ENCODE data around the gene OR6T1.

The OR6T1 gene

GRCh38 chr11:123943738-123944137 is at the start of gene OR6T1:
Gene OR6T1 (minus strand): TSS chr11:123943838. CDS start chr11:123943838, 0 bp downstream.
- Mint-ChIP-seq H3K36me3 (ENCODE audit: low read depth) (no peaks in the 10 kb centered on the region), H3K27me3 (peaks cover 3% of the 10 kb centered on the region), H3K27ac (no peak within 1 kb of the TSS), H3K4me1 (ENCODE audit: low read depth) (no peaks in the 10 kb centered on the region), H3K9me3 (peaks cover 7% of the 10 kb centered on the region), H3K4me3 (no peak within 1 kb of the TSS)

GRCh38 chr11:123979311-123979710 is 35.7 kb upstream of the OR6T1 start:
- H3K9me3 Mint-ChIP-seq = no peaks in the 10 kb centered on the region
- H3K27ac Mint-ChIP-seq = no peak overlapping the region
- no peaks in the 10 kb centered on the region for H3K36me3 Mint-ChIP-seq (ENCODE audit: low read depth)
- H3K4me3 Mint-ChIP-seq = no peak overlapping the region
- no peaks in the 10 kb centered on the region for H3K4me1 Mint-ChIP-seq (ENCODE audit: low read depth)
- H3K27me3 Mint-ChIP-seq = no peaks in the 10 kb centered on the region

- no peak within 1 kb of the TSS for H3K4me3 Mint-ChIP-seq
- H3K27ac Mint-ChIP-seq = no peak within 1 kb of the TSS
- no peaks in the 10 kb centered on the region for H3K27me3 Mint-ChIP-seq
- no peaks in the 10 kb centered on the region for H3K4me1 Mint-ChIP-seq (ENCODE audit: low read depth)
- H3K36me3 Mint-ChIP-seq (ENCODE audit: low read depth) = no peaks in the 10 kb centered on the region
- no peaks in the 10 kb centered on the region for H3K9me3 Mint-ChIP-seq
These were observed 34.2 kb upstream of the OR6T1 start, which contains the start of gene OR10S1 for GRCh38 chr11:123977731-123978347. Gene OR10S1 (minus strand): TSS chr11:123977781. CDS start chr11:123977664, 117 bp downstream.

GRCh38 chr11:123976770-123977560 is 33.3 kb upstream of the OR6T1 start:
- Mint-ChIP-seq H3K27me3 (no peaks in the 10 kb centered on the region), H3K27ac (no peak overlapping the region), H3K4me1 (ENCODE audit: low read depth) (no peaks in the 10 kb centered on the region), H3K4me3 (no peak overlapping the region), H3K9me3 (no peaks in the 10 kb centered on the region), H3K36me3 (ENCODE audit: low read depth) (no peaks in the 10 kb centered on the region)

GRCh38 chr11:123973816-123974215 is 30.2 kb upstream of the OR6T1 start:
- H3K9me3 Mint-ChIP-seq = no peaks in the 10 kb centered on the region
- no peak overlapping the region for H3K4me3 Mint-ChIP-seq
- no peaks in the 10 kb centered on the region for H3K36me3 Mint-ChIP-seq (ENCODE audit: low read depth)
- no peak overlapping the region for H3K27ac Mint-ChIP-seq
- peaks cover 4% of the 10 kb centered on the region for H3K27me3 Mint-ChIP-seq
- no peaks in the 10 kb centered on the region for H3K4me1 Mint-ChIP-seq (ENCODE audit: low read depth)

GRCh38 chr11:123956752-123957151 is 13.1 kb upstream of the OR6T1 start:
- H3K4me1 Mint-ChIP-seq (ENCODE audit: low read depth) = no peaks in the 10 kb centered on the region
- no peak overlapping the region for H3K4me3 Mint-ChIP-seq
- H3K27me3 Mint-ChIP-seq = peaks cover 10% of the 10 kb centered on the region
- H3K27ac Mint-ChIP-seq = no peak overlapping the region
- H3K9me3 Mint-ChIP-seq = peaks cover 6% of the 10 kb centered on the region
- H3K36me3 Mint-ChIP-seq (ENCODE audit: low read depth) = no peaks in the 10 kb centered on the region

- no peaks in the 10 kb centered on the region for H3K9me3 Mint-ChIP-seq
These were observed 1.5 kb upstream of the OR6T1 start for GRCh38 chr11:123945132-123945531.

GRCh38 chr11:123942413-123942812 is 1.2 kb downstream of the OR6T1 start:
- Mint-ChIP-seq H3K4me3 (no peak overlapping the region), H3K4me1 (ENCODE audit: low read depth) (no peaks in the 10 kb centered on the region), H3K9me3 (peaks cover 7% of the 10 kb centered on the region), H3K27me3 (peaks cover 3% of the 10 kb centered on the region), H3K36me3 (ENCODE audit: low read depth) (no peaks in the 10 kb centered on the region), H3K27ac (no peak overlapping the region)

More at GRCh38 chr11:123945132-123945531, 1.5 kb upstream of the OR6T1 start:
- Mint-ChIP-seq H3K27ac (no peak overlapping the region), H3K4me3 (no peak overlapping the region), H3K27me3 (peaks cover 3% of the 10 kb centered on the region), H3K4me1 (ENCODE audit: low read depth) (no peaks in the 10 kb centered on the region), H3K36me3 (ENCODE audit: low read depth) (no peaks in the 10 kb centered on the region)

GRCh38 chr11:123939317-123939716 is 4.3 kb downstream of the OR6T1 start, which contains the start of gene OR4D5:
Gene OR4D5 (plus strand): TSS chr11:123939617. CDS start chr11:123939617, 0 bp downstream.
- H3K27ac Mint-ChIP-seq = no peak within 1 kb of the TSS
- no peak within 1 kb of the TSS for H3K4me3 Mint-ChIP-seq
- H3K9me3 Mint-ChIP-seq = peaks cover 7% of the 10 kb centered on the region
- no peaks in the 10 kb centered on the region for H3K4me1 Mint-ChIP-seq (ENCODE audit: low read depth)
- H3K36me3 Mint-ChIP-seq (ENCODE audit: low read depth) = no peaks in the 10 kb centered on the region
- no peaks in the 10 kb centered on the region for H3K27me3 Mint-ChIP-seq

- no peak overlapping the region for H3K27ac Mint-ChIP-seq
- peaks cover 3% of the 10 kb centered on the region for H3K27me3 Mint-ChIP-seq
- H3K4me3 Mint-ChIP-seq = no peak overlapping the region
- no peaks in the 10 kb centered on the region for H3K9me3 Mint-ChIP-seq
- no peaks in the 10 kb centered on the region for H3K4me1 Mint-ChIP-seq (ENCODE audit: low read depth)
- H3K36me3 Mint-ChIP-seq (ENCODE audit: low read depth) = no peaks in the 10 kb centered on the region
These were observed 19.6 kb downstream of the OR6T1 start for GRCh38 chr11:123924027-123924426.

GRCh38 chr11:123920943-123921342 is 22.7 kb downstream of the OR6T1 start:
- H3K27ac Mint-ChIP-seq = no peak overlapping the region
- no peaks in the 10 kb centered on the region for H3K9me3 Mint-ChIP-seq
- no peaks in the 10 kb centered on the region for H3K4me1 Mint-ChIP-seq (ENCODE audit: low read depth)
- H3K27me3 Mint-ChIP-seq = peaks cover 3% of the 10 kb centered on the region
- H3K36me3 Mint-ChIP-seq (ENCODE audit: low read depth) = no peaks in the 10 kb centered on the region
- no peak overlapping the region for H3K4me3 Mint-ChIP-seq

- Mint-ChIP-seq H3K4me1 (ENCODE audit: low read depth) (no peaks in the 10 kb centered on the region), H3K9me3 (no peaks in the 10 kb centered on the region), H3K36me3 (ENCODE audit: low read depth) (no peaks in the 10 kb centered on the region), H3K27me3 (no peaks in the 10 kb centered on the region), H3K4me3 (no peak overlapping the region), H3K27ac (no peak overlapping the region)
These were observed 37.8 kb downstream of the OR6T1 start for GRCh38 chr11:123905826-123906225.

GRCh38 chr11:123904932-123905331 is 38.7 kb downstream of the OR6T1 start:
- Mint-ChIP-seq H3K4me3 (no peak overlapping the region), H3K4me1 (ENCODE audit: low read depth) (no peaks in the 10 kb centered on the region), H3K36me3 (ENCODE audit: low read depth) (no peaks in the 10 kb centered on the region), H3K9me3 (no peaks in the 10 kb centered on the region), H3K27ac (no peak overlapping the region), H3K27me3 (no peaks in the 10 kb centered on the region)

GRCh38 chr11:123903932-123904331 is 39.7 kb downstream of the OR6T1 start:
- H3K4me1 Mint-ChIP-seq (ENCODE audit: low read depth) = no peaks in the 10 kb centered on the region
- no peaks in the 10 kb centered on the region for H3K36me3 Mint-ChIP-seq (ENCODE audit: low read depth)
- no peak overlapping the region for H3K4me3 Mint-ChIP-seq
- no peaks in the 10 kb centered on the region for H3K27me3 Mint-ChIP-seq
- H3K27ac Mint-ChIP-seq = no peak overlapping the region
- H3K9me3 Mint-ChIP-seq = no peaks in the 10 kb centered on the region

GRCh38 chr11:123901867-123902266 is 41.8 kb downstream of the OR6T1 start, which contains the start of gene OR8D4:
Gene OR8D4 (plus strand): TSS chr11:123902167. CDS start chr11:123906432, 4,265 bp downstream.
- H3K27ac Mint-ChIP-seq = no peak within 1 kb of the TSS
- no peaks in the 10 kb centered on the region for H3K36me3 Mint-ChIP-seq (ENCODE audit: low read depth)
- H3K27me3 Mint-ChIP-seq = no peaks in the 10 kb centered on the region
- H3K9me3 Mint-ChIP-seq = no peaks in the 10 kb centered on the region
- H3K4me3 Mint-ChIP-seq = no peak within 1 kb of the TSS
- H3K4me1 Mint-ChIP-seq (ENCODE audit: low read depth) = no peaks in the 10 kb centered on the region

All from stimulated activated naive CD8-positive, alpha-beta T cell treated with anti-CD3 and anti-CD28 coated beads, Interleukin-15, Interleukin-2, amounts not matched to agents 100 ng/mL and 50 ng/mL, for 24 hours (primary cell).